HepG2 (cell line): ENCODE results near the gene ARFIP1. TPM values are rescaled to one million over a fixed set of nuclear protein-coding genes. Genes with fewer than 3 reads are reported as not detected.

ENCODE experiments used
- ATAC-seq: fragments of 200-7000 bp; cut with Tn5 transposase; 3 replicates; pipeline ENCODE4 v1.9.1; 2020; ENCODE audit warnings: mild to moderate bottlenecking, moderate library complexity
- BruUV-seq: library from RNA; stranded (reverse); fragments of 400-500 nt; replicated peaks from 2 replicates; lab custom pipeline; 2021; lab: Mats Ljungman, UMichigan
- CTCF ChIA-PET: fragments of 300-600 bp; formaldehyde crosslinking; extraction: SDS; loops from one replicate; lab custom pipeline; 2021; ENCODE audit warnings: low total read pairs, inconsistent platforms, low intra/inter-chr PET ratio; lab: Yijun Ruan, JAX
- POLR2A ChIA-PET: fragments of 350-600 bp; sonication (Branson Sonifier 250); formaldehyde crosslinking; loops from one replicate; lab custom pipeline; 2020; ENCODE audit warnings: antibody characterized with exemption, inconsistent platforms; lab: Yijun Ruan, JAX
- DNase-seq: peaks from one replicate; pipeline ENCODE4 v3.0.0-alpha.2; 2015; ENCODE audit warnings: low spot score
- FAIRE-seq: peaks from 3 replicates; lab custom pipeline; 2011; peaks lifted over from hg19 to GRCh38; lab: Jason Lieb, UNC
- H2AFZ ChIP-seq: one replicate; pipeline ENCODE4 v1.6.1; 2011; ENCODE audit warnings: low read length, inconsistent platforms
- H3K27ac ChIP-seq: fragments of 300-600 bp; 3 replicates; pipeline ENCODE4 v1.8.0; 2011; ENCODE audit warnings: mixed run types, mild to moderate bottlenecking, mixed read lengths, low read length, inconsistent platforms; ENCODE audit not compliant: insufficient read depth; ENCODE audit errors: extremely low read length
- H3K27me3 ChIP-seq, 2 experiments: fragments of 200-600 bp in 1 of 2; 2 replicates in 1 of 2; 3 replicates in 1 of 2; pipeline versions ENCODE4 v1.6.0 to v1.8.0; 2011; ENCODE audit warnings: low read length in 2 of 2, mild to moderate bottlenecking in 2 of 2, moderate library complexity in 2 of 2, inconsistent platforms in 1 of 2; ENCODE audit not compliant: insufficient read depth in 2 of 2, control insufficient read depth in 1 of 2
- H3K36me3 ChIP-seq, 2 experiments: fragments of 200-600 bp in 1 of 2; replicated peaks in 1 of 2; 2 replicates in 1 of 2; 3 replicates in 1 of 2; pipeline versions ENCODE4 v1.5.1 to v1.8.0; 2011; ENCODE audit warnings: low read length in 2 of 2, inconsistent platforms in 1 of 2; ENCODE audit not compliant: insufficient read depth in 2 of 2, control insufficient read depth in 1 of 2
- H3K4me1 ChIP-seq: 2 replicates; pipeline ENCODE4 v1.5.1; 2012; ENCODE audit warnings: low read length, inconsistent platforms; ENCODE audit not compliant: insufficient read depth
- H3K4me2 ChIP-seq: 2 replicates; pipeline ENCODE4 v1.6.0; 2011; ENCODE audit warnings: low read depth, low read length, inconsistent platforms
- H3K4me3 ChIP-seq, 3 experiments: fragments of 200-600 bp in 1 of 3; sonication (generic), shearing (Covaris generic) in 1 of 3; replicated peaks in 1 of 3; 2 replicates each; pipeline ENCODE4 v1.5.1; 2011 to 2016; ENCODE audit warnings: low read length in 3 of 3, inconsistent platforms in 2 of 3, low read depth in 2 of 3, mild to moderate bottlenecking in 2 of 3, control low read depth in 1 of 3, mixed read lengths in 1 of 3; ENCODE audit not compliant: insufficient read depth in 1 of 3
- H3K79me2 ChIP-seq: one replicate; pipeline ENCODE4 v1.6.1; 2011; ENCODE audit warnings: low read length, inconsistent platforms; ENCODE audit not compliant: insufficient read depth
- H3K9ac ChIP-seq: 2 replicates; pipeline ENCODE4 v1.6.0; 2011; ENCODE audit warnings: mild to moderate bottlenecking, low read depth, low read length, inconsistent platforms; ENCODE audit not compliant: insufficient read depth
- H3K9me3 ChIP-seq: 2 replicates; pipeline ENCODE4 v1.5.1; 2012; ENCODE audit warnings: mild to moderate bottlenecking, low read length
- H4K20me1 ChIP-seq: 2 replicates; pipeline ENCODE4 v1.6.0; 2011; ENCODE audit warnings: inconsistent platforms, mild to moderate bottlenecking, low read length, moderate library complexity; ENCODE audit not compliant: insufficient read depth
- E2F2 ChIP-seq: sonication (generic); formaldehyde crosslinking; IDR thresholded peaks from 2 replicates; pipeline ENCODE4 v1.4.0; 2020; ENCODE audit warnings: missing genetic modification reagents, borderline replicate concordance
- NKX3-1 ChIP-seq: sonication (generic); formaldehyde crosslinking; IDR thresholded peaks from 2 replicates; pipeline ENCODE4 v1.5.0; 2020; ENCODE audit warnings: missing genetic modification reagents
- SOX5 ChIP-seq: IDR thresholded peaks from 2 replicates; pipeline ENCODE4 v1.6.1; 2016; ENCODE audit warnings: borderline replicate concordance
- SOX6 ChIP-seq, 2 experiments: fragments of 450-650 bp in 1 of 2; sonication (generic) in 1 of 2; formaldehyde crosslinking in 1 of 2; IDR thresholded peaks; 2 replicates each; pipeline versions ENCODE4 v1.4.0 to v1.6.1; 2017 to 2020; ENCODE audit warnings: antibody characterized with exemption in 1 of 2, mild to moderate bottlenecking in 1 of 2, missing genetic modification reagents in 1 of 2
- SP5 ChIP-seq: IDR thresholded peaks from 2 replicates; pipeline ENCODE4 v1.6.1; 2016; ENCODE audit warnings: low read depth, borderline replicate concordance
- ZFP90 ChIP-seq: sonication (generic); formaldehyde crosslinking; IDR thresholded peaks from 2 replicates; pipeline ENCODE4 v1.8.0; 2022; ENCODE audit warnings: missing genetic modification reagents, mild to moderate bottlenecking, inconsistent platforms, borderline replicate concordance
- ZNF264 ChIP-seq: sonication (generic); formaldehyde crosslinking; IDR thresholded peaks from 2 replicates; pipeline ENCODE4 v1.4.0; 2020; ENCODE audit warnings: missing genetic modification reagents
- ZNF644 ChIP-seq: IDR thresholded peaks from 2 replicates; pipeline ENCODE4 v1.6.1; 2016; ENCODE audit warnings: low read depth
- WGBS: methylation state at CpG from one replicate; pipeline ENCODE4 v1.1.6; 2017; ENCODE audit warnings: low lambda C conversion rate; 5-methylcytosine and 5-hydroxymethylcytosine counted together
- in situ Hi-C: cut with HindIII; loops from 2 replicates; pipeline ENCODE4 v1.10.0; 2017; ENCODE audit warnings: low pct_unique_long_range_greater_than_20kb; ENCODE audit not compliant: extremely low pct_ligation_motif_present
- intact Hi-C: fragments of 100-400 bp; cut with micrococcal nuclease; formaldehyde crosslinking; loops from one replicate; pipeline ENCODE4 v1.10.0; 2022; ENCODE audit not compliant: unreplicated experiment
- polyA plus RNA-seq, 8 experiments: library from polyadenylated mRNA; depleted of rRNA in 3 of 8; stranded (reverse) in 7 of 8; unstranded in 1 of 8; fragments of >200 nt; fragmentation: Illumina TruSeq in 4 of 8; extraction: Trizol in 4 of 8; gene quantifications; 2 replicates each; pipeline versions ENCODE4 v1.2.1 to v1.2.3, GENCODE V29; 2011 to 2016; ENCODE audit warnings: low read depth in 4 of 8, missing spikeins in 1 of 8, mixed read lengths in 1 of 8; ENCODE audit not compliant: insufficient read depth in 1 of 8
- total RNA-seq, 5 experiments: library from RNA; depleted of rRNA; stranded (reverse); fragments of >200 nt; fragmentation: Illumina TruSeq; extraction: Trizol; gene quantifications; 2 replicates each; pipeline ENCODE4 v1.2.3, GENCODE V29; 2016; ENCODE audit warnings: low read depth in 1 of 5
- TF ChIP-seq, protein P1 (sequence below), 2 experiments: sonication (generic) in 1 of 2; formaldehyde crosslinking in 1 of 2; IDR thresholded peaks; 2 replicates each; pipeline versions ENCODE4 v1.4.0 to v1.6.1; 2016 to 2020; ENCODE audit warnings: borderline replicate concordance in 1 of 2, low read depth in 1 of 2, mild to moderate bottlenecking in 1 of 2, missing genetic modification reagents in 1 of 2
- TF ChIP-seq, protein P2 (sequence below): sonication (generic); formaldehyde crosslinking; IDR thresholded peaks from 2 replicates; pipeline ENCODE4 v1.4.0; 2020; ENCODE audit warnings: missing genetic modification reagents, mild to moderate bottlenecking, borderline replicate concordance

ARFIP1 gene
- total and polyA plus RNA-seq, 2 of the 13 experiments (the other 11 are each of a cell fraction or from before 2014, with no cell fraction given), result 9.9 to 27.7 TPM

- Histone ChIP-seq H2AFZ (no peak overlapping the region), H3K9me3 (no peaks in the 10 kb centered on the region; the same call in 1 of the 2 replicates), H3K9ac (no peak overlapping the region), H3K27me3 (no peaks in the 10 kb centered on the region), H3K4me3 (no peak overlapping the region), H3K4me1 (peaks cover 71% of the 10 kb centered on the region), H4K20me1 (peaks cover 10% of the 10 kb centered on the region), H3K4me2 (no peak overlapping the region), H3K36me3 (no peaks in the 10 kb centered on the region), H3K79me2 (peaks cover 39% of the 10 kb centered on the region), H3K27ac (no peak overlapping the region)
- ChIA-PET POLR2A (no interaction called here), CTCF (no interaction called here)
- intact Hi-C loops (no loop called here), in situ Hi-C loops (no loop called here)
- FAIRE-seq, result peak; percentile 72
- 0 out of 2 replicates have a peak, but pooled peaks have one; percentile 33 for TF ChIP-seq ZNF644 (CRISPR knock-in tag)
- TF ChIP-seq ZFP90 (CRISPR knock-in tag), result no peak
- no peak for TF ChIP-seq E2F2 (CRISPR knock-in tag)
- peak; percentile 38; the same call in 1 of the 2 replicates for TF ChIP-seq SP5 (CRISPR knock-in tag)
- TF ChIP-seq NKX3-1 (CRISPR knock-in tag), result no peak
- peak; percentile 10 for DNase-seq
- ATAC-seq, result no peak
- BruUV-seq, result no TSS peak
- 78% methylated on average over 8 of the region's 8 CpGs for WGBS
These were observed 28.9 kb downstream of the ARFIP1 start for GRCh38 chr4:152808670-152809069.

- Histone ChIP-seq H3K4me1 (peaks cover 75% of the 10 kb centered on the region), H2AFZ (no peak overlapping the region), H3K36me3 (no peaks in the 10 kb centered on the region), H3K9me3 (no peaks in the 10 kb centered on the region; the same call in 1 of the 2 replicates), H4K20me1 (peaks cover 5% of the 10 kb centered on the region), H3K27me3 (no peaks in the 10 kb centered on the region), H3K4me3 (no peak overlapping the region), H3K4me2 (peak overlapping the region; percentile 46), H3K79me2 (peaks cover 34% of the 10 kb centered on the region), H3K9ac (no peak overlapping the region), H3K27ac (no peak overlapping the region)
- peak; percentile 91 for ATAC-seq
- WGBS, result 57% methylated on average over 10 of the region's 11 CpGs
- in situ Hi-C loops, result no loop called here
- CTCF ChIA-PET, result no interaction called here
- no TSS peak for BruUV-seq
- intact Hi-C loops, result loop anchor here (2.0 kb wide), 1 partner anchor 26 kb away; no protein-coding TSS in a partner anchor
- peak; percentile 57 for DNase-seq
- POLR2A ChIA-PET, result no interaction called here
- no peak for FAIRE-seq
- no peak for TF ChIP-seq ZNF264 (CRISPR knock-in tag)
- 0 out of 2 replicates have a peak, but pooled peaks have one; percentile 41 for TF ChIP-seq SOX5 (CRISPR knock-in tag)
- TF ChIP-seq, protein P1, sequence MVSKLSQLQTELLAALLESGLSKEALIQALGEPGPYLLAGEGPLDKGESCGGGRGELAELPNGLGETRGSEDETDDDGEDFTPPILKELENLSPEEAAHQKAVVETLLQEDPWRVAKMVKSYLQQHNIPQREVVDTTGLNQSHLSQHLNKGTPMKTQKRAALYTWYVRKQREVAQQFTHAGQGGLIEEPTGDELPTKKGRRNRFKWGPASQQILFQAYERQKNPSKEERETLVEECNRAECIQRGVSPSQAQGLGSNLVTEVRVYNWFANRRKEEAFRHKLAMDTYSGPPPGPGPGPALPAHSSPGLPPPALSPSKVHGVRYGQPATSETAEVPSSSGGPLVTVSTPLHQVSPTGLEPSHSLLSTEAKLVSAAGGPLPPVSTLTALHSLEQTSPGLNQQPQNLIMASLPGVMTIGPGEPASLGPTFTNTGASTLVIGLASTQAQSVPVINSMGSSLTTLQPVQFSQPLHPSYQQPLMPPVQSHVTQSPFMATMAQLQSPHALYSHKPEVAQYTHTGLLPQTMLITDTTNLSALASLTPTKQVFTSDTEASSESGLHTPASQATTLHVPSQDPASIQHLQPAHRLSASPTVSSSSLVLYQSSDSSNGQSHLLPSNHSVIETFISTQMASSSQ (IDR thresholded peaks at IDR 0.05; ENCODE audit: low read depth), result peak; percentile 81
- TF ChIP-seq, protein P1 (CRISPR knock-in tag; IDR thresholded peaks at IDR 0.05; ENCODE audit: borderline replicate concordance), result peak; percentile 72; the same call in 1 of the 2 replicates
- TF ChIP-seq, protein P2, sequence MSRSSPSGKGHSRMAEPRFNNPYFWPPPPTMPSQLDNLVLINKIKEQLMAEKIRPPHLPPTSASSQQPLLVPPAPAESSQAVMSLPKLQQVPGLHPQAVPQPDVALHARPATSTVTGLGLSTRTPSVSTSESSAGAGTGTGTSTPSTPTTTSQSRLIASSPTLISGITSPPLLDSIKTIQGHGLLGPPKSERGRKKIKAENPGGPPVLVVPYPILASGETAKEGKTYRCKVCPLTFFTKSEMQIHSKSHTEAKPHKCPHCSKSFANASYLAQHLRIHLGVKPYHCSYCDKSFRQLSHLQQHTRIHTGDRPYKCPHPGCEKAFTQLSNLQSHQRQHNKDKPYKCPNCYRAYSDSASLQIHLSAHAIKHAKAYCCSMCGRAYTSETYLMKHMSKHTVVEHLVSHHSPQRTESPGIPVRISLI (CRISPR knock-in tag), result peak; percentile 93
- no peak for TF ChIP-seq SOX6 (IDR thresholded peaks at IDR 0.05)
- TF ChIP-seq SOX6 (CRISPR knock-in tag; IDR thresholded peaks at IDR 0.05), result peak; percentile 51; the same call in 1 of the 2 replicates
These were observed 31.0 kb downstream of the ARFIP1 start for GRCh38 chr4:152810715-152811287.
